Left colon (tissue), 2 donors: ENCODE data around the gene PRKCE. TPM values are rescaled to one million over a fixed set of nuclear protein-coding genes. Genes with fewer than 3 reads are reported as not detected.

ENCODE experiments used
- ATAC-seq: fragments of 200-7000 bp; cut with Tn5 transposase; one replicate; pipeline ENCODE4 v1.9.1; 2020; ENCODE audit warnings: mild to moderate bottlenecking, moderate library complexity
- DNase-seq, 2 donors: peaks; one replicate each; pipeline ENCODE4 v3.0.0-alpha.2; 2020
- intact Hi-C, 2 donors: fragments of 100-400 bp; cut with DNase I in 1 of 2; cut with micrococcal nuclease in 1 of 2; formaldehyde crosslinking; loops; one replicate each; pipeline versions ENCODE4 v1.11.2 to v1.14.0; 2022; cut with DNase I, micrococcal nuclease
- total RNA-seq, 2 donors: library from RNA; stranded (reverse); fragmentation: NEBNext Ultra II Directional; extraction: Animal tissue kit (Norgen Biotek cat#: 25700); gene quantifications; one replicate each; pipeline ENCODE4 v1.2.1, GENCODE V29; 2021
- donor health status: DM: no; HTN: no; CAD: no.
- donor health status: DM: yes; HTN: yes; CAD: no.

Gene PRKCE
- total RNA-seq, 2 donors from 2014 or later = 22.2 to 29.2 TPM

DNA sequence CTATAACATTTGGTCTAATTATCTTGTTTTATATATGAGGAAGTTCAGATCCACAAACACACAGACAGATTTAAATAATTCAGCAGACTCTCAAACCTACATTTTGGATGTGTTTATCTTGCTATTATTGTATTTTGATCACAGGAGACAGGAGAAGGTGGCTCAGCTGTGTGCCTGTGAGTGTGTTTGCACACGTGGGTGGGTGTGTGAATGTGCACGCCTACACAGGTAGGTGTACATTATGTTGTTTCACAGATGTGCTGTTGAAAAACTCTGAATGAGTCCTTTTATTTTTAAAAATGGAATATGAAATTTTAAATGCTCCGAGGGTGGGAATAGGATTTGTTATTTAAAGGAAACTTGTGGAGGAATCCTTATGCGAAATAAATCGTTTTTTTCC is 183.4 kb downstream of the PRKCE start:
- no peak for ATAC-seq
- intact Hi-C loops = no loop called here
- no peak for DNase-seq

GRCh38 chr2:45836316-45836715 is 184.8 kb downstream of the PRKCE start:
- ATAC-seq = no peak

DNA sequence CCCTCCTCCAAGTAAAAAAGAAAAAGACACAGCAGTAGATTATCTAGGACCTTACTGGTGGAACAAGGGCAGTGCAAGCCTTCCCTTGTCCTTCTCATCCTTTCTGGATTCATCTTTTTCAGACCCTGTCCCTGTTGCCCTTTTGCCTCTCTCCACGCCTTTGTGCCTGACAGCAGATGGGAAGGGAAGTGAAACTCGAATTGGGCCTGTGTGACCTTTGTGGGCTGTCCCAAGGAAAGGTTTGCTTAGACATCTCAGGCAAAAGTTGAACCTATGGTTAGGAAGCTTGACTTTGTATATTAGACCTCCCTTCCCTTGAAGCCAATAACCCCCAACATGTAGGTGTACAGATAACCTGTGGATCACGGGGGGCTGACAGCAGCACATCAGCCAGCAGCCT is 185.3 kb downstream of the PRKCE start:
- intact Hi-C loops = no loop called here
- DNase-seq (no peak), ATAC-seq (no peak)

More at GRCh38 chr2:45836316-45836715, 184.8 kb downstream of the PRKCE start:
- intact Hi-C loops = no loop called here
- no peak for DNase-seq

GRCh38 chr2:45837812-45838341 is 186.4 kb downstream of the PRKCE start:
- intact Hi-C loops = no loop called here
- ATAC-seq = no peak
- DNase-seq = no peak

- ATAC-seq (no peak), DNase-seq (no peak)
- intact Hi-C loops = no loop called here
These were observed 188.2 kb downstream of the PRKCE start for GRCh38 chr2:45839508-45840251.

GRCh38 chr2:45840481-45840880 is 189.0 kb downstream of the PRKCE start:
- DNase-seq = no peak
- intact Hi-C loops = no loop called here
- no peak for ATAC-seq

GRCh38 chr2:45841752-45842407 is 190.4 kb downstream of the PRKCE start:
- intact Hi-C loops = no loop called here
- ATAC-seq = no peak
- DNase-seq = no peak

GRCh38 chr2:45843136-45843535 is 191.7 kb downstream of the PRKCE start:
- intact Hi-C loops = no loop called here
- DNase-seq = no peak
- no peak for ATAC-seq

DNA sequence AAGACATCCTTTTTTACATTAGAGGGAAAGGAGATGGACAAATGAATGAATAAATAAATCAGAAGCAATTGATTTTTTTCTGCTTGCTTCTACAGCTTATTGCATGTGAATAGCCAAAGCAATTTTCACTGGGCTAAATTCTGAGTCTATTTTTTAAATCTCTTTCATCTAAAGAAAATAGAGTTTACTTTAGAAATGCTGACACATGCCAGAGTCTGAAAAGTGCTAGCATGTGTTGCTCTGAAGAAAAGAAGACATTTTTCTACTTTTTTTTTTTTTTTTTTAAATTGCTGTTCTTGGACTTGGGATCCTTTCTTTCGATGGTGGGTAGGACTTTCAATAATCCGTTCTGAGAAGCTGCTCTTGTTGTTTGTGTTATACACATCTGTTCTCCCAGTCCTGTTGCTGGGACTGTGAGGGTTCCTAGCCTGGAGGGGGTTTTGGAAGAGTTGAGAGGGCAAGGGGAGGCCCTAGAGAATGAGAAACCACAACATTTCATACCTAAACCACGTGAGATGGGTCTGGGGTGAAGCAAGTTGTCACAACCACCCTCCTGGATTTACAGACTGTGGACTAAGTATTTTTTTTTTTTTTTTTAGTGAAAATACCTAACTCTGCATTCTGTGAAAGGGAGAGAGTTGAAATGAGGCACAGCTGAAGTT is 193.5 kb downstream of the PRKCE start:
- DNase-seq (no peak), ATAC-seq (no peak)
- intact Hi-C loops = no loop called here

DNA sequence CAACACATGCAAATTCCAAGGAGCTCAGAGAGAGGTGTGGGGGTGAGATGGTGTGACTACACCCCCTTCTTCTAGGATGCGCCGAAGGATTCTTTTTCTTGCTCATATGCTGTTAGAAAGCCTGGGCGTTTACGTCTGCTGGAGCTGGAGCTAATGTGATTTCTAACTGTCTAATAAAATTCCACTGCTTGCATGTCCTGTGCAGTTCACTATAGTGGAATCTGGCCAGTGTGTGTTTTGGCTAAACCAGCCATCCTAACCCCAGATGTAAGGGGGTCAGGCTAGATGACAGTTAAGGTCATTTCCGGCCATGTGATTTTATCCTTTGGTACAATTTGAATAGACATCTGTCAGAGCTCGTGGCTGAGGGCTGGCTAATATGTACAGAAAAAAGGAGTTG is 194.1 kb downstream of the PRKCE start:
- DNase-seq (no peak), ATAC-seq (no peak)
- intact Hi-C loops = no loop called here

DNA sequence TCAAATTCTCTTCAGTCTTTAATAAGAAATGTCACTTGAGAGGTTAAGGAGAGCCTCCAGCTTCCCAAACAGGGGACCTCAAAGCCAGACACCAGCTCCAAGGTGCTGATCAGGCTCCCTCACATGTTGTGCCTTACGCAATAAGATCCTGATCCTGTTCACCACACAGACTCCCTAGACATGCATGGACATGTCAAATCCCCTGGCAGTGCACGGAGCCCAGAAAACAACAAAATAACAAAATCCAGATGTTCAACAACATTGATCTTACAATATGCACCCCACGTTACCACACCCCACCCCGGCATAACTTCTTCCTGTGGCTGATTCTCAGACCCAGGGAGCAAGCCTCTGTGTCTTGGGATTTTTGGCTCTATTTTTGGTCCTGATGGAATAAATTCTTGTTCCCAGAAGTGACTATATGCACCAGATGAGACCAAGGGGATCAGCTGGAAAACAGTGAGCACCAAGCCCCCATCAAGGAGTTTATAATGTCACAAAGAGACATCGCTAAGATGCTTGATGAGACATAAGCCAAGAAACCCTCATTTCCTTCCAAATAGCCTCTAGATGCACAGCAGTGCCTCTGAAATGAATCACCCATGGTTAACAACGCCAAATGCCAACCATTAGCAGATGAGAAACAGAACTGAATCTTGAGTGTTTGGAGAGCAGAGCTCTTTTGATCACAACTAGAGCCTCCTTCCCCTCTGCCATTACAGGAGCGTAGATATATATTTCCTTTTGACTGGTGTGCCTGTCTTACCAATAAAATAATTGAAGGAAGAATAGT is 198.2 kb downstream of the PRKCE start:
- ATAC-seq (no peak), DNase-seq (no peak)
- intact Hi-C loops = no loop called here

- intact Hi-C loops = no loop called here
- no peak for ATAC-seq
- no peak for DNase-seq
These were observed 199.1 kb downstream of the PRKCE start for GRCh38 chr2:45850558-45850957.

DNA sequence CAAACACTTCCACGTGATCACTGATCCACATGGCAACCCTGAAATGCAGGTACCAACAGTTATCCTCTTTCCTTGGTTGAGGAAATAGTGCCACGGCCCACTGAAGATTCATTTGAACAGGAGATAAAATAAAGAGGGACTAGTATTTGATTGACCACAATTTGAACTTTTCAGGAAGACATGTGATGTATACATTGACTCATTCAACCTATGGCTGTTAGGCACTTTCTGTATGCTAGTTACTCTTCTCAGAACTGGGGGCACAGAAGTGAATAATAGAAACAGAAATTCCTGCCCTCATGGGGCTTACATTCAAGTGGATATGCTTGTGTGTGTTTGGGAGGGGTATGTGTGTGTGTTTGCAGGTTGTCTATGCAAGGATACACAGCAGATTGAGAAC is 199.6 kb downstream of the PRKCE start:
- DNase-seq (no peak), ATAC-seq (no peak)

DNA sequence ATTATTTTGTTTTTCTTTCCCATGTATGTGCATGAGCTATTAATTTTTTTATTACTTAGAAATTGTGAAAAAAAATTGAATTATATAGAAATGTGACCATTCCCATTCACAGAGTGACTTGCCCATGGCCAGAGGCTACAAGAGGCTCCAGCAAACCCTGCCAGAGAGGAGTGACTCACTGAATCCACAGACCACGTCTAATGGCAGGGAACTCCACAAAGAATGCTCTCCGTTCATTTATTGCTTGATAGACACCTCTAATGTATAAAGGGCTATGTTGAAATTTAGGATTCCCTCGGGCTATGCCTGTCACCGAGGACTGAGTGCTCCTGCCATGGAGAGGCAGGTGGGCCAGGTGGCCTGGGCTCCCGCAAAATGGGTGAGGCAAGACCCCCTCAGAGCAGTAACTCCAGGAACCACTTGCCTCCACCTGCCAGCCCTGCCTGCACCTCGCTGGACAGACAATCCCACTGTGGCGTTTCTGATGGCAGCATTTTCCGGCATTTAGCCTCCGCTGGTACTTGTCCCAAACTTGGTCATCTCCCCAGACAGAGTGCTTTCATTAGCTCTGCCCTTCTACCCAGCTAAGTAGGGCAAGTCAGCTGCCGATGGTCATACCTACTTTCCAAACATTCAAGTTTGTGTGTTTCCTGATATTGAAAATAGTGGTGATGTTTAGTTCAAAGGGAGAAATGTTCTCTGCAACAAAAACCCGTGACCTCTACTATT is 200.3 kb downstream of the PRKCE start:
- DNase-seq (no peak), ATAC-seq (no peak)
- intact Hi-C loops = no loop called here

More for the DNA sequence above, 199.6 kb downstream of the PRKCE start:
- intact Hi-C loops = no loop called here

- DNase-seq = no peak
- intact Hi-C loops = no loop called here
- no peak for ATAC-seq
These were observed 201.1 kb downstream of the PRKCE start for GRCh38 chr2:45852450-45853150.

DNA sequence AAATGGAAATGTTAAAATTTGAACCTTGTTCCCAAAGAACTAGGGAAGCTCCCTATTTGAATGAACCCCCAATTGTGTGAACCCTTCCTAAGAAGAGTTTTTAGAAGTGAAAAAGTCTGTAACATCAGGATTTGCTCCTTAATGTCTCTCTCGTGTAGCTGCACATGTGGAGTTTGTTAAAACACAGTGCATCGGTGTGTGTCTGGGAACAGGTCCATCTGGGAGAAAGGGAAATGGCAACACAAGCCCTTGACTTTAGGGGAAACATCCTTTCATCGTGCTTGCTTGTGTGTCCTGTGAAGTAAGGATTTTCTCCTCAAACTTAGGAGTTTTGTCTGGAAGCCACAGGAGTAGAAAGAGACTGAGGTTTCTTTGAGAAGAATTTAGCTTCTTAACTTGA is 203.9 kb downstream of the PRKCE start:
- no peak for ATAC-seq
- intact Hi-C loops = no loop called here
- DNase-seq = no peak

- intact Hi-C loops = no loop called here
- ATAC-seq = no peak
These were observed 205.2 kb downstream of the PRKCE start for GRCh38 chr2:45856391-45857274.

More at GRCh38 chr2:45856391-45857274, 205.2 kb downstream of the PRKCE start:
- no peak for DNase-seq
